TTC549 (cell line): ENCODE results near the gene ZNF169.
"Not testable (repeated sequence)": the region's sequence is repeated elsewhere in the genome, so short reads cannot be mapped to it uniquely, and the experiment has no call there.

Experiments
- FAIRE-seq: peaks from 2 replicates; lab custom pipeline; 2012; peaks lifted over from hg19 to GRCh38; lab: Jason Lieb, UNC

The ZNF169 gene

GRCh38 chr9:94348754-94349153 lies 89.7 kb downstream of the ZNF169 start:
- not testable (repeated sequence) for FAIRE-seq
